H1 (cell line): ENCODE results near the gene CMTM1. TPM values are rescaled to one million over a fixed set of nuclear protein-coding genes. Genes with fewer than 3 reads are reported as not detected.

Source experiments
- CBX5 ChIP-seq: fragments of 300-800, 300-1000 bp; sonication (generic); IDR thresholded peaks from 2 replicates; pipeline ENCODE4 v1.7.1; 2016; ENCODE audit warnings: antibody characterized with exemption, low read length, low read depth
- FOSL1 ChIP-seq: IDR thresholded peaks from 2 replicates; pipeline ENCODE4 v1.6.1; 2011; ENCODE audit warnings: mild to moderate bottlenecking, low read depth, low read length, moderate library complexity; ENCODE audit not compliant: insufficient read depth
- GABPA ChIP-seq: IDR thresholded peaks from 2 replicates; pipeline ENCODE4 v1.6.1; 2011; ENCODE audit warnings: mild to moderate bottlenecking, low read length, moderate library complexity, borderline replicate concordance; ENCODE audit not compliant: insufficient read depth
- JUN ChIP-seq: IDR thresholded peaks from 2 replicates; pipeline ENCODE4 v1.6.1; 2011; ENCODE audit warnings: low read depth, mild to moderate bottlenecking, improper control_type of control experiment, low read length
- KDM1A ChIP-seq: fragments of 200-600, 300-600 bp; sonication (generic); IDR thresholded peaks from 2 replicates; pipeline ENCODE4 v1.7.1; 2016; ENCODE audit warnings: mild to moderate bottlenecking, low read length, borderline replicate concordance
- RNF2 ChIP-seq: fragments of 200-900, 300-1000 bp; sonication (generic); IDR thresholded peaks from 2 replicates; pipeline ENCODE4 v1.7.1; 2016; ENCODE audit warnings: borderline replicate concordance, low read depth, mild to moderate bottlenecking, antibody characterized with exemption, low read length; ENCODE audit not compliant: poor library complexity, severe bottlenecking; ENCODE audit errors: missing control alignments
- SAP30 ChIP-seq: fragments of 300-600 bp; sonication (generic); IDR thresholded peaks from 2 replicates; pipeline ENCODE4 v1.7.1; 2012; ENCODE audit warnings: low read length, moderate library complexity, mild to moderate bottlenecking, inconsistent platforms; ENCODE audit not compliant: insufficient read depth, insufficient replicate concordance
- TBP ChIP-seq: IDR thresholded peaks from 2 replicates; pipeline ENCODE4 v1.6.1; 2011; ENCODE audit warnings: low read depth, low read length, improper control_type of control experiment
- polyA plus RNA-seq, 7 experiments: library from polyadenylated mRNA; depleted of rRNA in 3 of 7; stranded (reverse) in 5 of 7; unstranded in 2 of 7; fragments of >200 nt in 5 of 7; fragments of 200-250 nt in 2 of 7; gene quantifications; 1 replicate in 5 of 7; 2 replicates in 1 of 7; 4 replicates in 1 of 7; pipeline versions ENCODE4 v1.2.1 to v1.2.3, GENCODE V29; 2011 to 2013; ENCODE audit warnings: missing spikeins in 2 of 7, mixed read lengths in 2 of 7
- total RNA-seq: library from RNA; stranded (reverse); fragmentation: NEBNext Ultra II Directional; extraction: Animal tissue kit (Norgen Biotek cat#: 25700); gene quantifications from 2 replicates; pipeline ENCODE4 v1.2.1, GENCODE V29; 2021

The CMTM1 gene
- total and polyA plus RNA-seq, 2 of the 8 experiments (the other 6 are each of a cell fraction or from before 2014, with no cell fraction given): 1.2 to 2.0 TPM

DNA sequence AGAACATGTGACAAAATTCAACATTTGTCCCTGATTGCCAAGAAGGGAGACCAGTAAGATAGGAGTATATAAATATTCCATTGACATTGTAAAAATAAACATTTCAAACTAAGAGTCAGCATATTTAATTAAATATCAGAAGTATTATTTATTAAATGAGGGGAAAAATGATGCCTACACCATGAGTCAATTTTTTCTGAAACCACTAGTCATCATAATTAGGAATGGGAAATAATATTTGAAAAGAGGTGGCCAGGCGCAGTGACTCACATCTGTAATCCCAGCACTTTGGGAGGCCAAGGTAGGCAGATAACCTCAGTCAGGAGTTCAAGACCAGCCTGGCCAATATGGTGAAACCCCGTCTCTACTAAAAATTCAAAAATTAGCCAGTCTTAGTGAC lies 2.1 kb downstream of the CMTM1 start (continued):
- TF ChIP-seq TBP (no peak), JUN (no peak), KDM1A (no peak), SAP30 (no peak), RNF2 (no peak), GABPA (no peak), CBX5 (no peak), FOSL1 (no peak)
